ENCODE measurements around the gene PLEKHA7.
"Not testable (repeated sequence)": the region's sequence is repeated elsewhere in the genome, so short reads cannot be mapped to it uniquely, and the experiment has no call there.

The PLEKHA7 gene

GRCh38 chr11:17014833-17015626 lies 816 bp upstream of the PLEKHA7 start:
- Mint-ChIP-seq H3K4me1 (peaks cover 8% of the 10 kb centered on the region), H3K27ac (peak overlapping the region; percentile 74), H3K36me3 (no peaks in the 10 kb centered on the region), H3K4me3 (peak overlapping the region; percentile 90), H3K9me3 (no peaks in the 10 kb centered on the region), H3K27me3 (peaks cover 19% of the 10 kb centered on the region)
- ATAC-seq, result peak; percentile 35

GRCh38 chr11:17013548-17014320 lies 480 bp downstream of the PLEKHA7 start:
- Mint-ChIP-seq H3K9me3 (no peaks in the 10 kb centered on the region), H3K27me3 (peaks cover 19% of the 10 kb centered on the region), H3K4me3 (peak overlapping the region; percentile 68), H3K27ac (no peak overlapping the region), H3K36me3 (no peaks in the 10 kb centered on the region), H3K4me1 (peaks cover 8% of the 10 kb centered on the region)
- ATAC-seq, result peak; percentile 47

GRCh38 chr11:17012712-17013547 lies 1.3 kb downstream of the PLEKHA7 start:
- Mint-ChIP-seq H3K27ac (no peak overlapping the region), H3K27me3 (peaks cover 19% of the 10 kb centered on the region), H3K9me3 (no peaks in the 10 kb centered on the region), H3K36me3 (no peaks in the 10 kb centered on the region), H3K4me3 (peak overlapping the region; percentile 68), H3K4me1 (peaks cover 8% of the 10 kb centered on the region)
- ATAC-seq, result no peak

GRCh38 chr11:17012179-17012578 lies 2.0 kb downstream of the PLEKHA7 start:
- Mint-ChIP-seq H3K9me3 (no peaks in the 10 kb centered on the region), H3K4me1 (peaks cover 8% of the 10 kb centered on the region), H3K36me3 (no peaks in the 10 kb centered on the region), H3K4me3 (no peak overlapping the region), H3K27me3 (peaks cover 19% of the 10 kb centered on the region), H3K27ac (no peak overlapping the region)
- no peak for ATAC-seq

- no peak for ATAC-seq
- no peaks in the 10 kb centered on the region for H3K9me3 Mint-ChIP-seq
- H3K36me3 Mint-ChIP-seq, result no peaks in the 10 kb centered on the region
- H3K4me1 Mint-ChIP-seq, result peaks cover 8% of the 10 kb centered on the region
- H3K4me3 Mint-ChIP-seq, result no peak overlapping the region
- H3K27ac Mint-ChIP-seq, result no peak overlapping the region
- H3K27me3 Mint-ChIP-seq, result peaks cover 15% of the 10 kb centered on the region
Measured at GRCh38 chr11:17010851-17011420, 3.3 kb downstream of the PLEKHA7 start.

- Mint-ChIP-seq H3K4me3 (no peak overlapping the region), H3K9me3 (no peaks in the 10 kb centered on the region), H3K27me3 (no peaks in the 10 kb centered on the region), H3K4me1 (no peaks in the 10 kb centered on the region), H3K36me3 (no peaks in the 10 kb centered on the region), H3K27ac (no peak overlapping the region)
- no peak for ATAC-seq
Measured at GRCh38 chr11:17008099-17008498, 6.1 kb downstream of the PLEKHA7 start.

GRCh38 chr11:17005646-17006045 lies 8.6 kb downstream of the PLEKHA7 start:
- no peaks in the 10 kb centered on the region for H3K36me3 Mint-ChIP-seq
- H3K27me3 Mint-ChIP-seq, result no peaks in the 10 kb centered on the region
- no peak overlapping the region for H3K4me3 Mint-ChIP-seq

GRCh38 chr11:17004486-17005148 lies 9.6 kb downstream of the PLEKHA7 start:
- ATAC-seq, result no peak
- H3K4me3 Mint-ChIP-seq, result no peak overlapping the region
- H3K9me3 Mint-ChIP-seq, result no peaks in the 10 kb centered on the region
- H3K27ac Mint-ChIP-seq, result no peak overlapping the region
- H3K27me3 Mint-ChIP-seq, result no peaks in the 10 kb centered on the region
- no peaks in the 10 kb centered on the region for H3K4me1 Mint-ChIP-seq
- H3K36me3 Mint-ChIP-seq, result no peaks in the 10 kb centered on the region

More at GRCh38 chr11:17005646-17006045, 8.6 kb downstream of the PLEKHA7 start:
- no peak for ATAC-seq
- H3K4me1 Mint-ChIP-seq, result no peaks in the 10 kb centered on the region
- no peak overlapping the region for H3K27ac Mint-ChIP-seq
- no peaks in the 10 kb centered on the region for H3K9me3 Mint-ChIP-seq

GRCh38 chr11:17003426-17003825 lies 10.8 kb downstream of the PLEKHA7 start:
- H3K36me3 Mint-ChIP-seq, result no peaks in the 10 kb centered on the region
- no peak overlapping the region for H3K27ac Mint-ChIP-seq
- H3K9me3 Mint-ChIP-seq, result no peaks in the 10 kb centered on the region
- H3K4me1 Mint-ChIP-seq, result no peaks in the 10 kb centered on the region
- no peak overlapping the region for H3K4me3 Mint-ChIP-seq
- no peaks in the 10 kb centered on the region for H3K27me3 Mint-ChIP-seq
- no peak for ATAC-seq

- H3K27me3 Mint-ChIP-seq, result no peaks in the 10 kb centered on the region
- no peak for ATAC-seq
- no peaks in the 10 kb centered on the region for H3K9me3 Mint-ChIP-seq
- no peak overlapping the region for H3K4me3 Mint-ChIP-seq
- no peaks in the 10 kb centered on the region for H3K36me3 Mint-ChIP-seq
- H3K27ac Mint-ChIP-seq, result no peak overlapping the region
- H3K4me1 Mint-ChIP-seq, result no peaks in the 10 kb centered on the region
Measured at GRCh38 chr11:17002543-17002942, 11.7 kb downstream of the PLEKHA7 start.

- Mint-ChIP-seq H3K27ac (no peak overlapping the region), H3K27me3 (no peaks in the 10 kb centered on the region), H3K4me3 (no peak overlapping the region), H3K4me1 (no peaks in the 10 kb centered on the region), H3K36me3 (no peaks in the 10 kb centered on the region), H3K9me3 (no peaks in the 10 kb centered on the region)
- ATAC-seq, result peak; percentile 5
Measured at GRCh38 chr11:17001806-17002205, 12.4 kb downstream of the PLEKHA7 start.

GRCh38 chr11:17000987-17001386 lies 13.2 kb downstream of the PLEKHA7 start:
- H3K27ac Mint-ChIP-seq, result no peak overlapping the region
- H3K4me1 Mint-ChIP-seq, result no peaks in the 10 kb centered on the region
- H3K9me3 Mint-ChIP-seq, result no peaks in the 10 kb centered on the region
- ATAC-seq, result no peak
- no peaks in the 10 kb centered on the region for H3K36me3 Mint-ChIP-seq
- no peaks in the 10 kb centered on the region for H3K27me3 Mint-ChIP-seq
- H3K4me3 Mint-ChIP-seq, result no peak overlapping the region

- not testable (repeated sequence) for H3K4me1 Mint-ChIP-seq, ATAC-seq, H3K4me3 Mint-ChIP-seq, H3K9me3 Mint-ChIP-seq, H3K36me3 Mint-ChIP-seq, H3K27ac Mint-ChIP-seq, H3K27me3 Mint-ChIP-seq
Measured at GRCh38 chr11:17000253-17000652, 14.0 kb downstream of the PLEKHA7 start.

- H3K4me3 Mint-ChIP-seq, result no peak overlapping the region
- ATAC-seq, result no peak
- H3K27me3 Mint-ChIP-seq, result no peaks in the 10 kb centered on the region
- no peaks in the 10 kb centered on the region for H3K9me3 Mint-ChIP-seq
- H3K36me3 Mint-ChIP-seq, result no peaks in the 10 kb centered on the region
- H3K4me1 Mint-ChIP-seq, result no peaks in the 10 kb centered on the region
- no peak overlapping the region for H3K27ac Mint-ChIP-seq
Measured at GRCh38 chr11:16999116-16999515, 15.1 kb downstream of the PLEKHA7 start.
